Adrenal gland (tissue), 19 donors: ENCODE data around the gene NME1. TPM values are rescaled to one million over a fixed set of nuclear protein-coding genes. Genes with fewer than 3 reads are reported as not detected.
"Not testable (repeated sequence)": the region's sequence is repeated elsewhere in the genome, so short reads cannot be mapped to it uniquely, and the experiment has no call there.

Experiments used
- DNase-seq, 7 donors: peaks; one replicate each; pipeline ENCODE4 v3.0.0-alpha.2; 2019 to 2020
- H3K27ac ChIP-seq, 5 donors: fragments of 200-600 bp; sonication (generic) in 4 of 5; 1 replicate in 3 of 5; 2 replicates in 2 of 5; pipeline versions ENCODE4 v1.5.1 to v1.8.0; 2016 to 2020; ENCODE audit warnings: mild to moderate bottlenecking in 1 of 5
- H3K27me3 ChIP-seq: fragments of 200-600 bp; 2 replicates; pipeline ENCODE4 v1.8.0; 2021
- H3K36me3 ChIP-seq, 2 donors: fragments of 200-600 bp; replicated peaks in 1 of 2; 1 replicate in 1 of 2; 2 replicates in 1 of 2; pipeline versions ENCODE4 v1.5.1 to v1.8.0; 2018 to 2022
- H3K4me1 ChIP-seq, 2 donors: fragments of 200-600 bp; replicated peaks in 1 of 2; 1 replicate in 1 of 2; 2 replicates in 1 of 2; pipeline versions ENCODE4 v1.5.1 to v1.8.0; 2018 to 2021
- H3K4me3 ChIP-seq, 4 donors: fragments of 200-600 bp; sonication (generic) in 3 of 4; one replicate each; pipeline ENCODE4 v1.5.1; 2016 to 2018
- H3K9me3 ChIP-seq, 3 donors: fragments of 200-600 bp; sonication (generic) in 1 of 3; replicated peaks in 1 of 3; 1 replicate in 2 of 3; 2 replicates in 1 of 3; pipeline versions ENCODE4 v1.5.1 to v1.8.0; 2016 to 2021
- POLR2A ChIP-seq, 2 donors: fragments of 450-650 bp; IDR thresholded peaks; one replicate each; pipeline ENCODE4 v1.6.1; 2017; ENCODE audit warnings: antibody characterized with exemption in 2 of 2, mild to moderate bottlenecking in 2 of 2, moderate library complexity in 1 of 2
- WGBS, 4 donors: extraction: QIAGEN DNeasy Blood & Tissue Kit in 2 of 4; methylation state at CpG; one replicate each; pipeline versions ENCODE4 v1.1.5 to v1.1.7; 2013 to 2017; 5-methylcytosine and 5-hydroxymethylcytosine counted together
- intact Hi-C, 2 donors: fragments of 100-400 bp; cut with DNase I; formaldehyde crosslinking; loops; one replicate each; pipeline versions ENCODE4 v1.14.1 to v1.15.0; 2022 to 2023
- long read RNA-seq, 10 donors: library from polyadenylated mRNA in 3 of 10; unstranded in 2 of 10; stranded (forward) in 1 of 10; transcript quantifications; one replicate each; pipeline ENCODE4 v2.0.0 and lab custom pipeline, GENCODE V29; 2021 to 2026
- polyA plus RNA-seq, 3 donors: library from polyadenylated mRNA; stranded (reverse); fragments of 200-250 nt in 2 of 3; fragments of 350-450 nt in 1 of 3; fragmentation: Illumina TruSeq in 1 of 3; extraction: RNeasy Lipid Tissue Mini Kit (QIAGEN cat#74804) in 1 of 3; gene quantifications; one replicate each; pipeline ENCODE4 v1.2.3, GENCODE V29; 2013 to 2014
- total RNA-seq, 9 donors: library from RNA; depleted of rRNA in 4 of 9; stranded (reverse); fragments of >200 nt in 4 of 9; fragments of 120-200 nt in 1 of 9; fragmentation: NEBNext Ultra II Directional in 1 of 9; extraction: Animal tissue kit (Norgen Biotek cat#: 25700) in 1 of 9; gene quantifications; one replicate each; pipeline versions ENCODE4 v1.1.0 to v1.2.4, GENCODE V29; 2013 to 2023
- TF ChIP-seq, protein P1 (sequence below), 6 experiments: fragments of 450-650 bp in 4 of 6; fragments of 200-600 bp in 2 of 6; sonication (generic) in 1 of 6; IDR thresholded peaks; 1 replicate in 5 of 6; 2 replicates in 1 of 6; pipeline versions ENCODE4 v1.5.1 to v1.8.0; 2016 to 2021; ENCODE audit warnings: antibody characterized with exemption in 6 of 6, mild to moderate bottlenecking in 2 of 6, moderate library complexity in 1 of 6
- donor health status: healthy with polysubstance abuse.
- donor health status: Bipolar disorder and iron deficiency.
- donor health status: DM: yes; HTN: yes; CAD: no.
- donor health status: DM: no; HTN: no; CAD: no.
- donor health status: DM: no; HTN: no; CAD: no.
- donor health status: DM: yes; HTN: yes; CAD: no.

The NME1 gene
- total RNA-seq (100 to 1,000 TPM in 2 of 9 donors, 10 to 100 TPM in 7; 17.0 to 146 (median 59.9) TPM), polyA plus RNA-seq (100 to 1,000 TPM in 2 of 3 donors, 10 to 100 TPM in 1; 79.4 to 222 (median 193) TPM)
- long read RNA-seq, donor 1, transcript NME1-203 (5 exons, 940 nt) = major isoform, 170 of 223 reads
- long read RNA-seq, donor 1, partial matches to known transcripts = 50 of 223 reads
- long read RNA-seq, donor 1, other reads (novel, unspliced or antisense) = 0 of 223 reads
- long read RNA-seq, donor 2, transcript NME1-203 (5 exons, 940 nt) = major isoform, 78 of 86 reads
- long read RNA-seq, donor 2, partial matches to known transcripts = 7 of 86 reads
- long read RNA-seq, donor 2, other reads (novel, unspliced or antisense) = 0 of 86 reads
- long read RNA-seq, donor 3, transcript NME1-203 (5 exons, 940 nt) = major isoform, 81 of 99 reads
- long read RNA-seq, donor 3, partial matches to known transcripts = 15 of 99 reads
- long read RNA-seq, donor 3, other reads (novel, unspliced or antisense) = 0 of 99 reads
- long read RNA-seq, donor 4, transcript NME1-203 (5 exons, 940 nt) = major isoform, 113 of 120 reads
- long read RNA-seq, donor 4, partial matches to known transcripts = 5 of 120 reads
- long read RNA-seq, donor 4, other reads (novel, unspliced or antisense) = 1 of 120 reads
- long read RNA-seq, donor 5, transcript NME1-203 (5 exons, 940 nt) = major isoform, 85 of 96 reads
- long read RNA-seq, donor 5, partial matches to known transcripts = 7 of 96 reads
- long read RNA-seq, donor 5, other reads (novel, unspliced or antisense) = 1 of 96 reads
- long read RNA-seq, donor 6, transcript NME1-203 (5 exons, 940 nt) = major isoform, 77 of 78 reads
- long read RNA-seq, donor 6, partial matches to known transcripts = 0 of 78 reads
- long read RNA-seq, donor 6, other reads (novel, unspliced or antisense) = 0 of 78 reads
- long read RNA-seq, donor 7, transcript NME1-203 (5 exons, 940 nt) = major isoform, 74 of 81 reads
- long read RNA-seq, donor 7, partial matches to known transcripts = 0 of 81 reads
- long read RNA-seq, donor 7, other reads (novel, unspliced or antisense) = 6 of 81 reads
- long read RNA-seq, donor 8, transcript NME1-203 (5 exons, 940 nt) = major isoform, 108 of 125 reads
- long read RNA-seq, donor 8, partial matches to known transcripts = 15 of 125 reads
- long read RNA-seq, donor 8, other reads (novel, unspliced or antisense) = 0 of 125 reads
- long read RNA-seq, donor 9, transcript NME1-203 (5 exons, 940 nt) = major isoform, 45 of 57 reads
- long read RNA-seq, donor 9, partial matches to known transcripts = 9 of 57 reads
- long read RNA-seq, donor 9, other reads (novel, unspliced or antisense) = 0 of 57 reads
- long read RNA-seq, donor 10, transcript NME1-203 (5 exons, 940 nt) = major isoform, 52 of 52 reads
- long read RNA-seq, donor 10, partial matches to known transcripts = 0 of 52 reads
- long read RNA-seq, donor 10, other reads (novel, unspliced or antisense) = 0 of 52 reads

DNA sequence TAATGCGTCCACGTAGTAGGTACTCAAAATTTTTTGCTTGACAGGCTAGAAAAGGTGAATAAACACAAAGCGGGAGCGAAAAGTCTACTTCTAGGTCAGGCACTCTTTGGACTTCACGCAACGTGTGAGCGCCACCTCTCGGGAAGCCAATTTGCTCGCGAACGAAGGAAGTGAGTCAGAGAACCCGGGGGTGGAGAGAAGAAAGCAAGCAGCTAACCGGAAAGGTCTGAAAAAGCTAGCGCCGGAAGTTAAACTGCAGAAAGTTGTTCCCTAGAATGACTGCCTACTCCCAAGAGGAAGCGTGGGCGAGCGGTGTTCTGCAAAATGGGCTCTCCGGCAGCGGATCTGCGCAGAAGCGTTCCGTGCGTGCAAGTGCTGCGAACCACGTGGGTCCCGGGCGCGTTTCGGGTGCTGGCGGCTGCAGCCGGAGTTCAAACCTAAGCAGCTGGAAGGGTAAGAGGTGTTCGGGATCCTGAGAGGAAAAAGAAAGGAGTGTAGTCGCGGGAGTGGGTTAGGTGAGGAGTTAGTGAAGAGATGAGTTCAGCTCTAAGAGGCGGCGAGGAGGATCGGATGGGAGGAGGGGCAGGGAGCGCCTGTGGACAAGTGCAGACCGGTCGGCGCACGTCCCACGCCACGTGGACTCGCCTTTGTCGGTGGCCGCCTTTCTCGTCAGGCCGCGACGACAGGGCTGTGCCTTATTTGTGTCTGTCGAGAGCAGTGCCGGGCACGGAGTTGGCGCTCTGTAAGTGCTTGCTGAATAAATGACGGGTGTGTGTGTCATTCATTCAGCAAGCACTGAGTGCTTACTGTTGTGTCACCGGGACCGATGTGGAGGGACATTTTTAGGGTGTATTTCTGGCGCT, at the start of gene NME1:
Gene NME1 (plus strand): TSS at position 350 of the 863 bp plus-strand sequence. CDS start 2,096 bp downstream, outside the sequence.
- peaks cover 7 to 19% of the 10 kb centered on the region in 2 donors for H3K4me1 ChIP-seq
- WGBS, 4 donors = 0 to 1% (median 0%) methylated on average over 51 to 60 of the region's 60 CpGs
- H3K4me3 ChIP-seq = peak within 1 kb of the TSS; percentile 20 to 87 (median 50)
- peak; percentile 95 to 99 (median 98) for DNase-seq
- H3K27me3 ChIP-seq = no peaks in the 10 kb centered on the region
- H3K36me3 ChIP-seq = peaks cover 0 to 5% of the 10 kb centered on the region in 2 donors
- H3K9me3 ChIP-seq = no peaks in the 10 kb centered on the region
- peak within 1 kb of the TSS; percentile 51 to 93 (median 90) for H3K27ac ChIP-seq
- intact Hi-C loops = loop anchor here in 1 of 2 donors (5.0 kb wide), 1 partner anchor 151 kb away; no protein-coding TSS in a partner anchor
- TF ChIP-seq POLR2A (IDR thresholded peaks at IDR 0.05) = peak in 1 of 2 donors; percentile 69
- TF ChIP-seq, protein P1, sequence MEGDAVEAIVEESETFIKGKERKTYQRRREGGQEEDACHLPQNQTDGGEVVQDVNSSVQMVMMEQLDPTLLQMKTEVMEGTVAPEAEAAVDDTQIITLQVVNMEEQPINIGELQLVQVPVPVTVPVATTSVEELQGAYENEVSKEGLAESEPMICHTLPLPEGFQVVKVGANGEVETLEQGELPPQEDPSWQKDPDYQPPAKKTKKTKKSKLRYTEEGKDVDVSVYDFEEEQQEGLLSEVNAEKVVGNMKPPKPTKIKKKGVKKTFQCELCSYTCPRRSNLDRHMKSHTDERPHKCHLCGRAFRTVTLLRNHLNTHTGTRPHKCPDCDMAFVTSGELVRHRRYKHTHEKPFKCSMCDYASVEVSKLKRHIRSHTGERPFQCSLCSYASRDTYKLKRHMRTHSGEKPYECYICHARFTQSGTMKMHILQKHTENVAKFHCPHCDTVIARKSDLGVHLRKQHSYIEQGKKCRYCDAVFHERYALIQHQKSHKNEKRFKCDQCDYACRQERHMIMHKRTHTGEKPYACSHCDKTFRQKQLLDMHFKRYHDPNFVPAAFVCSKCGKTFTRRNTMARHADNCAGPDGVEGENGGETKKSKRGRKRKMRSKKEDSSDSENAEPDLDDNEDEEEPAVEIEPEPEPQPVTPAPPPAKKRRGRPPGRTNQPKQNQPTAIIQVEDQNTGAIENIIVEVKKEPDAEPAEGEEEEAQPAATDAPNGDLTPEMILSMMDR (IDR thresholded peaks at IDR 0.05) = peak; percentile 24 to 86 (median 74)

- H3K27ac ChIP-seq = no peak overlapping the region
- no peaks in the 10 kb centered on the region for H3K27me3 ChIP-seq
- 95 to 100% (median 100%) methylated on average over 1 of the region's 1 CpG for WGBS, 4 donors
- H3K36me3 ChIP-seq = no peaks in the 10 kb centered on the region
- H3K9me3 ChIP-seq = no peaks in the 10 kb centered on the region
- peaks cover 15 to 25% of the 10 kb centered on the region in 2 donors for H3K4me1 ChIP-seq
- intact Hi-C loops = no loop called here
- no peak for DNase-seq
- no peak for TF ChIP-seq POLR2A (IDR thresholded peaks at IDR 0.05)
- TF ChIP-seq, protein P1 (IDR thresholded peaks at IDR 0.05) = no peak
- no peak overlapping the region for H3K4me3 ChIP-seq
Observed at GRCh38 chr17:51107778-51108177, 45.6 kb upstream of the NME1 start.

DNA sequence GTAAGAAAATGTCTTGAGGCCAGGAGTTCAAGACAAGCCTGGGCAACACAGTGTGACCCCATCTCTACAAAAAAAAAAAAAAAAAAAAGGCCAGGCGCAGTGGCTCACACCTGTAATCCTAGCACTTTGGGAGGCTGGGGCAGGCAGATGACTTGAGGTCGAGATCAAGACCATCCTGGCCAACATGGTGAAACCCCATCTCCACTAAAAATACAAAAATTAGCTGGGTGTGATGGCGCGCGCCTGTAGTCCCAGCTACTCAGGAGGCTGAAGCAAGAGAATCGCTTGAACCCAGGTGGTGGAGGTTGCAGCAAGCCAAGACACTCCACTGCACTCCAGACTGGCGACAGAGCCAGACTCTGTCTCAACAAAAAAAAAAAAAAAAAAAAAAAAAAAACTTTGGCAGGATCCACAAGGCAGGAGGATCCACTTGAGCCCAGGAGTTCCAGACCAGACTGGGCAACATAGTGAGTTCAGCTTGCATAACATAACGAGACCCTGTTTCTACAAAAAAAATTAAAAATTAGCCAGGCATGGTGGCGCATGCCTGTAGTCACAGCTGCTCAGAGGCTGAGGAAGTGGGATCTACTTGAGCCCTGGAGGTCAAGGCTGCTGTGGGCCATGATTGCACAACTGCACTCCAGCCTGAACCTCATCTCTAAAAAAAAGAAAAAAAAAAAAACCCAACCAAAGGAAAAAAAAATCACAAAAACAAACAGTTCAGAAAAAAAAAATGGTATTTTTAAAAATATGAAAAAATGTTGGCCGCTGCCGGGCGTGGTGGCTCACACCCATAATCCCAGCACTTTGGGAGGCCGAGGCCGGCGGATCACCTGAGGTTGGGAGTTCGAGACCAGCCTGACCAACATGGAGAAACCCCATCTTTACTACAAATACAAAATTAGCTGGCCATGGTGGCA, 40.8 kb upstream of the NME1 start:
- intact Hi-C loops = loop anchor here in 1 of 2 donors (10.0 kb wide), 1 partner anchor 58 kb away; no protein-coding TSS in a partner anchor
- Histone ChIP-seq H3K4me1 (peaks cover 15 to 20% of the 10 kb centered on the region in 2 donors), H3K27ac (peak overlapping the region in 4 of 5 donors; percentile 47 to 65 (median 56))
- DNase-seq = peak; percentile 62 to 91 (median 84)
- H3K4me3 ChIP-seq, H3K36me3 ChIP-seq, H3K27me3 ChIP-seq, H3K9me3 ChIP-seq: not testable (repeated sequence)
- 57 to 64% (median 62%) methylated on average over 15 to 16 of the region's 16 CpGs for WGBS, 4 donors
